Activated gamma-delta T cell treated with anti-CD3 and anti-CD28 coated beads, Interleukin-2, amount 50 U/mL, for 16 hours (primary cell): ENCODE data around the gene MTNR1B.

Experiments
- DNase-seq: peaks from one replicate; pipeline ENCODE4 v3.0.0-alpha.2; 2020; ENCODE audit warnings: low read depth

The MTNR1B gene

DNA sequence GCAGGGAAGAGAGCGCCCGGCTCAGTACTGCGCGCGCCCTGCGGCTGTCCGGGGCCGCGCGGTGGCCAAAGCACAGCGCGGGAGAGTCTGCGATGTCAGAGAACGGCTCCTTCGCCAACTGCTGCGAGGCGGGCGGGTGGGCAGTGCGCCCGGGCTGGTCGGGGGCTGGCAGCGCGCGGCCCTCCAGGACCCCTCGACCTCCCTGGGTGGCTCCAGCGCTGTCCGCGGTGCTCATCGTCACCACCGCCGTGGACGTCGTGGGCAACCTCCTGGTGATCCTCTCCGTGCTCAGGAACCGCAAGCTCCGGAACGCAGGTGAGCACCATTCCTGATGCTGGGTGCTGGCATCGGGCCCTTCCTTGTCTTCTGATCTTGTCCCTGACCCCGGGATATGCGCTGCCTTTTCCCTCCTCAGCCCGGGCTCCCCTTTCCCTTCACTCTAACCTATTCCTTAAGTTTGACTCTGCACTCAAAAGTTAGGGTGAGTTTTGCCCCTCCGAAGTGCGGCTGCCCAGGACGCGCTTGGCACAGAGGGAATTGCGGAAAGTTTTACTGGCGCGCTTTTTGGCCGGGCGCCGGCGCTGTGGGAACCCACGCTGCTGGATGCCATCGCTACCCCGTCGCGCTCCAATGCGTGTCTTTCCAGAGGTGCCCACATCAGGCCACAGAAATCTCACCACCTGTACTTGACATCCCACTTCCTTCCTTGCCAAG is at the start of gene MTNR1B:
TSS of gene MTNR1B (plus strand) at position 18 of the 714 bp plus-strand sequence. CDS start at position 93, 75 bp downstream.
- DNase-seq: no peak

GRCh38 chr11:92920331-92920730 is 49.1 kb upstream of the MTNR1B start:
- DNase-seq: no peak

DNA sequence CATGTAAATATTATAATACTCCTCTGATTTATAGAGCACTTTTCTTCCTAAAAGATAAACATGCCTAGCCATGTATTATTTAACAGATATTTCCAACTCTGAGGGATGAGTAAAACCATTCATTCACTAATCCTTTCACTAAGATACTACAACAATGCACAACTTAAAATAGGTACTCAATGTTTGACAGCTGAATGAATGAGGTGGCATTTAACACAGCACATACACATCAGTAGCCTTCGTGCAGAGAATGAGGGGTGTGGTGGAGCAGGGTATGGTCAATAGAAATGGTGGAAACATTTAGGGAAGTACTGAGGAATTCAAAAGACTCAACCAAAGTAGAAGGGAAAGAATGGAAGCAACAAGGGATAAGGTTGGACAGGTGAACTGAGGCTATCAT is 46.7 kb upstream of the MTNR1B start:
- DNase-seq: no peak

DNA sequence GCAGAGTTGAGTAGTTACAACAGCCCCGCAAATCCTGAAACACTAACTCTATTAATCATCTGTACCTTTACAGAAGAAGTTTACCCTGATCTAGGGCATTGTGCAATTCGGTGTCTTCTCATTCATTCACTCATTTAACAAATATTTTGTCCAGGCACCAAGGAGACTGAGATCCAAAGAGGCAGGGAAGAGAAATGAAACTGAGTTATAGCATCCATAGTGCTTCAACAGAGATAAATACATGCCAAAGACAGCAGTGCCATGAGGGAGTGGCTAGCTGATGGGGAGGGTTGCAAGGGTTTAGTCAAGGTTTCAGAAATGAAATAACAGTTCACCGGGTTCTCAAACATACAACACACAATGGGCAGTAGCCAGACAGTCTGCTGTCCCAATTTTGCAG is 40.2 kb upstream of the MTNR1B start:
- DNase-seq: no peak

DNA sequence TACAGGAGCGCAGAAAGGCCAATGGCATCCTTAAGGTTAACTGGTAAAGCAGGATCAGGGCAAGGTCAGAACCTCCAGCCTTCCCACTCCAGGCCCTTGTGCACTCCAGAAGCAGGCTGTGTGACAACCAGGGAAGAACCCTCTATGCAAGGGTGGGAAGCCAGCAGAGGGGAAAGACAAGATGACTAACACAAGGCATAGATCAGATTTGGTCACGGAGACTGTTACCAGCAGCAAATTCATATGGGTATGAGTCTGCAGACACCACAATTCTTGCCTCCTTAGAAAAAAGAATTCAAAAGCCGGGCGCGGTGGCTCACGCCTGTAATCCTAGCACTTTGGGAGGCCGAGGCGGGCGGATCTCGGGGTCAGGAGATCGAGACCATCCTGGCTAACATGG is 39.8 kb upstream of the MTNR1B start:
- no peak for DNase-seq

DNA sequence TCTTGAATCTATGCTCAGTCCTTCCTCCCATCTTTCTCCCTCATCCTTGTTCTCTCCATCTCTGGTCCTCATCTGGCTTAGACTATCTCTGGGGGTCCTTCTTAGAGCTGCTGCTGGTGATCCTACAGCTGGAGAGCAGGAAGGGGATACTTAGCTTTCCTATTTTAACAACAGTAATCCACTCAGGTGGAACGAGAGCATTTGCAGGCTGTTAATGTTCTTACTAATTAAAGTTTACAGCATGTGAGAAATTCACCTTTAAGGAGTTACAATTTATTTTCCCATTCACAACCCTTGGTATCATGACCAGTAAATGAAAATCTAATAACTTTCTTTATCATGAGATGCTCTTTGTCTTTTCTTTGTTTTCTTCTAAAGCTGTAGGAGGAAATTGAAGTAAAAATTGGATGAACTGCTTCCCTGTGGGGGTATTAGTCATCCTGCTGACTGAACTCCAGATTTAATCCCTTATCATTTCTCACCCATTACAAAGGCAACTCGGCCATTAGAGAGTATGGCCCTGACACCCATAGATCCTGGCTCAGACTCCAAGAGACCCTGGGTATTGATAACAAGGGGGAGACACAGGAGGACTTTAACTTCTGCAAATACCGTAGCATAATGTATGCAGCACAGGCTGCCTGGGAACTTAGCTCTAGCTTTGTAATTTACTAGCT is 37.6 kb upstream of the MTNR1B start:
- no peak for DNase-seq

- no peak for DNase-seq
Observed at GRCh38 chr11:92939305-92939704, 30.1 kb upstream of the MTNR1B start.

DNA sequence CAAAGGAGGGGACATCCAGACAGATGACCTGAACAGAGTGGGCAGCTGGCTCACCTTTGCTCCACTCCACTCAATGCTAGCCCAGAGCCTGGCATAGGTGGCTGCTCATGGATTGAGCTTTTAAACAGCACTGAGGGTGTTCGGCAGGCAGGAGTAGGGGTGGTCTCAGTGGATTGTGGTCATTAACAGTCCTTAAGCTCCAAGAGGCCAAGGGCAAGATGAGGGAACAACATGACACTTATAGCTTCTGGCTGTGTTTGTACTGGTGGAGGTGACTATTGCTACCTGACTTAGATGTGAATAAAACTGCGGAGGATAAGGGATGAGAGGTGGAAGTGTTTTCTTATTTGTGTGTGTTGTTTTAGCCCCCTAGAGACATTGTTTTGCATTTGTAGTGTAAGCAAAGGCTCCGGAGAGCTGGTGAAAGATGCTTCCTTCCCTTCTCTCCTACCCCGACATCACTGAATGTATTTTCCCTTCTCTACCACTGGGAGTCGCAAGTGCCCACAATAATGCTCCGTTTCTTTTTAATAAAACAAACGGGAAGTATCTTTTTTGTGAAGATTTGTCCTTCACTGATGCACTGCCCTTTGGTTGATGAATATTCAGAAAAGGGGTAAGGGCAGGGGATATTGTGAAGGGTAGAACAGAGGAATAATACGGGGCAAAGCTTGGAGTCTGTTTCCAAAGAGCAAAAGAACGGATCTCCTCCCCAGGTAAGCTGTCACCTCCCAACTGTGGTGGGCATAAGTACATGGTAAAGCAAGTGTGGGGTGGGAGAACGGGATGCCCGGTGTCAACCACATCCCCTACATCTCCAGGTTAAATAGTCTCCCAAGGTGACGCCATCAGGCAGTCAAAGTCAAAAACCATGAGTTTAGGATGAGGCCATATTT is 27.5 kb upstream of the MTNR1B start:
- DNase-seq: no peak

- DNase-seq: no peak
Observed at GRCh38 chr11:92946707-92947106, 22.7 kb upstream of the MTNR1B start.

DNA sequence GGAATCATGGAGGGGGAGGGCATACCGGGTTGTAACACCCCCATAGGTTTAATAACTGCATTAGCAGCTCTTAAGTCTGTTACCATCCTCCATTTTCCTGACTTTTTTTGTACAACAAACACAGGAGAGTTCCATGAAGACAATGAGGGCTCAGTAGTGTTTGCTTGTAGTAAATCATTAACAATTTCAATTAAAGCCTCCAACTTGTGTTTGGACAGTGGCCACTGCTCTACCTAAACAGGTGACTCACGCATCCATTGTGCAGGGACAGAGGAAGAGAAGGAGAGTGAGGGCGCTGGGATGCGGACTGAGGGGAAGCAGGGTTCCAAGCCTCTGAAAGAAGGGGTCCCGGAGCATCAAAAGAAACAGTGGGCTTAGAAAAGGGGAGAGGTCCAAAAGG is 21.3 kb upstream of the MTNR1B start:
- no peak for DNase-seq

- no peak for DNase-seq
Observed at GRCh38 chr11:92954003-92954402, 15.4 kb upstream of the MTNR1B start.

DNA sequence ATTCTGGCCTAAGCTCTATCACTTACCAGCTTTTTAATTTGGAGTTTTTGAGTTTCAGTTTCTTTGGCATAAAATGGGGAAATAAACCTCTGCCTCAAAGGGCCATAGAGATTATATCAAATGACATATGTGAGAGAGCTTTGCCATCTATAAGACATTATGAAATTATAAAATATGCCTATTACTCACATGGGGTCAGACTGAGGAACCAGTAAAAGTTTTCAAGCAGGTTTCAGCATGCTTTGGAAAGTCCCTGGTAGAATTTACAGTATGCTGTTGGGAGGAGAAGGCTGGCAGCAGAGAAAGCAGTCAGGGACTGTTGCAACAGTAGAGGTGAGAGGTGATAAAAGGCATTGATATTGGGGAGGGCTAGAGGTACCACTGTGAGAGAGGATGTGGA is 13.6 kb upstream of the MTNR1B start:
- DNase-seq: no peak

- DNase-seq: no peak
Observed at GRCh38 chr11:92960886-92961285, 8.6 kb upstream of the MTNR1B start.

DNA sequence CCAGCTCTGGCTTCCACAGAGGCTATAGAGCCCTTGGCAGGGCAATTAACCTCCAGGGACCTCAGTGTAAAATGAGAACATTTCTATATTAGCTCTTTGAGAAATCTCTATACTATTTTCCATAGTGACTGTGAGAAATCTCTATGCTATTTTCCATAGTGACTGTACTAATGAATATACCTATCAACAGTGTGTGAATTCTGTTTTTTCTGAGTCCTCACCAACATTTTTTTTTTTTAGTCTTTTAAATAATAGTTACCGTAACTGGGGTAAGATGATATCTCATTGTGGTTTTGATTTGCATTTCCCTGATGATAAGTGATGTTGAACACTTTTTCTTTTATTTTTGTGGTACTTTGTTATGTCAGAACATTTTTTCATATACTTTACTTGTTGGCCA is 7.0 kb upstream of the MTNR1B start:
- DNase-seq: no peak

DNA sequence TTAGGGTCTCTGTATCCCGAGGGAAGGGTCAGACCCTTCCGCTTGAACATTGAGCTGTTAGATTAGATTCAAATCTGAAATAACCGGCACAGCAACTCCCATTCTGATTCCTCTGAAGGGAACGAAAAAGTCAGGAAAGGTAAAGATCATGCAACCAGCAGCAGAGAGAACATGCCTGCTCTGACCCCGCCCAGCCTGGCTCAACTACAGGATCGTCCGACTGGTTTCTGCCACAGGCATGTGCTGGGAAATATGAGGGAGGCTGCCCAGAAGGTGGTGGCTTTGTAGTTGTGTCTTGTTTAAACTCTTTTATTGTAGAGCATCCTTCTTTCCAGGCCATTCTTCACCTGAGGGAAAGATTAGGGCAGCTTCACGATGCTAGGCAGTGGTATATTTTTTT is 5.0 kb upstream of the MTNR1B start:
- DNase-seq: no peak

GRCh38 chr11:92965196-92965595 is 4.3 kb upstream of the MTNR1B start:
- no peak for DNase-seq

- no peak for DNase-seq
Observed at GRCh38 chr11:92967178-92967577, 2.3 kb upstream of the MTNR1B start.

- DNase-seq: no peak
Observed at GRCh38 chr11:92967867-92968266, 1.6 kb upstream of the MTNR1B start.

DNA sequence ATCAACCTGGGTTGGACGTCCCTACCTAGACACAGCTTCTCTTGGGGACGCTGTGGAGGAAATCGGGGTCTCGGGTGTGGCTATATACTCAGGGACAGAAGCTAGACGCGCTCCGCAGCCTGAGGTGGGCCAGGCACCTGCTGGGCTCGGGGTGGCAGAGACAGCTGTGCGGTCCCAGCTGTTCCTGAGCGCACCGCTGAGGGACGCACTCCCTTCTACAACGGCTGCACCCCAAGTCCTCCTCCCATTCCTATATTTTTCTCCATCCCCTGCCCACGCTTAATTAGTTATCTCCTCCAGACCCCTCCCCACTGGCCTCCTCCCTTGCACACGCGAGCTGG is 188 bp upstream of the MTNR1B start:
- no peak for DNase-seq

- DNase-seq: no peak
Observed at GRCh38 chr11:92972248-92972647, 2.8 kb downstream of the MTNR1B start.

- DNase-seq: no peak
Observed at GRCh38 chr11:92975285-92975684, 5.8 kb downstream of the MTNR1B start.

GRCh38 chr11:92976681-92977080 is 7.2 kb downstream of the MTNR1B start:
- DNase-seq: no peak

DNA sequence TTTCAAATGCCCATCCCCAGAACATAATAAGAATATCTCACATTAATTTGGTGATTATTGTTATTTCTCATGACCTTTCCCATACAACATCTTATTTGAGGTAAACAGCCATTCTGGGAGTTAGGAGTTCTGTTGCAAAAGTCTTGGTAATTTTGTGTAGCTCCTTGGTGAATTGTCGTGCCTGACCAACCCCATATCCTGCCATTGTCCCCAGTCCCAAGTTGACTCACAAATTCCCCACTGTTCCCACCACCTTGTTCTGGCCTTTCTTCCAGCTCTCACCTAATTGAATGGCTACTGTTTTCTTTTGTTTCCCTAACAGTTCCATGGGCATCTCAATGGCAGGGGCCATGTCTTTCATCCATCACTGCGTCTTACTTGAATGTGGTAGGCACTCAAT is 8.0 kb downstream of the MTNR1B start:
- no peak for DNase-seq
